ENCODE measurements around the gene RTL10. TPM values are rescaled to one million over a fixed set of nuclear protein-coding genes. Genes with fewer than 3 reads are reported as not detected.

Gene RTL10
- total and polyA plus RNA-seq, 2 of the 13 experiments (the other 11 are each of a cell fraction or from before 2014, with no cell fraction given) = 14.1 to 15.8 TPM

GRCh38 chr22:19853879-19854777 is 546 bp downstream of the RTL10 start (continued):
- TF ChIP-seq MTF1 (CRISPR knock-in tag; IDR thresholded peaks at IDR 0.05) (no peak), REPIN1 (CRISPR knock-in tag; IDR thresholded peaks at IDR 0.05; ENCODE audit: borderline replicate concordance, low read depth) (no peak), ZNF710 (CRISPR knock-in tag; IDR thresholded peaks at IDR 0.05; ENCODE audit: borderline replicate concordance) (no peak), ZNF343 (CRISPR knock-in tag; IDR thresholded peaks at IDR 0.05) (no peak), NR3C1 (CRISPR knock-in tag; IDR thresholded peaks at IDR 0.05) (0 out of 2 replicates have a peak, but pooled peaks have one; percentile 45), ZFAT (CRISPR knock-in tag; conservative IDR thresholded peaks at IDR 0.05) (peak; percentile 2; the same call in 1 of the 2 replicates), KDM5A (IDR thresholded peaks at IDR 0.05; ENCODE audit: borderline replicate concordance, low read length) (peak; percentile 68; the same call in 1 of the 2 replicates), DNMT1 (CRISPR knock-in tag; IDR thresholded peaks at IDR 0.05) (no peak; the same call in 1 of the 2 replicates), ZFP82 (CRISPR knock-in tag; IDR thresholded peaks at IDR 0.05; ENCODE audit: borderline replicate concordance) (peak; percentile 21; the same call in 1 of the 2 replicates), POGK (CRISPR knock-in tag; conservative IDR thresholded peaks at IDR 0.05) (0 out of 2 replicates have a peak, but pooled peaks have one; percentile 6), ZNF382 (CRISPR knock-in tag; IDR thresholded peaks at IDR 0.05; ENCODE audit: borderline replicate concordance) (no peak), ZFP90 (CRISPR knock-in tag; IDR thresholded peaks at IDR 0.05; ENCODE audit: borderline replicate concordance) (peak; percentile 64; the same call in 1 of the 2 replicates), ZNF746 (CRISPR knock-in tag; IDR thresholded peaks at IDR 0.05) (0 out of 2 replicates have a peak, but pooled peaks have one; percentile 74), ZNF18 (CRISPR knock-in tag; IDR thresholded peaks at IDR 0.05; ENCODE audit: insufficient replicate concordance) (peak; percentile 64), ZNF33A (CRISPR knock-in tag; IDR thresholded peaks at IDR 0.05; ENCODE audit: borderline replicate concordance) (0 out of 2 replicates have a peak, but pooled peaks have one; percentile 60), TFE3 (CRISPR knock-in tag; IDR thresholded peaks at IDR 0.05) (peak; percentile 2; the same call in 1 of the 2 replicates), U2AF1 (optimal IDR thresholded peaks at IDR 0.05; ENCODE audit: low read depth, low read length) (peak; percentile 82), CREB3 (CRISPR knock-in tag; IDR thresholded peaks at IDR 0.05) (no peak), ZZZ3 (CRISPR knock-in tag; IDR thresholded peaks at IDR 0.05; ENCODE audit: borderline replicate concordance) (0 out of 2 replicates have a peak, but pooled peaks have one; percentile 20)

Data from HepG2 (cell line).